GM21723 (cell line): ENCODE measurements around the gene CDKN1B.

ENCODE experiments used
- ATAC-seq: cut with Tn5 transposase; IDR thresholded peaks from one replicate; pipeline ENCODE4 v1.9.1; 2021; ENCODE audit warnings: mild to moderate bottlenecking, moderate library complexity; ENCODE audit not compliant: unreplicated experiment

The CDKN1B gene

GRCh38 chr12:12716793-12717585, at the start of gene CDKN1B:
Gene CDKN1B, plus strand, starts transcription at chr12:12717368. Its CDS starts 472 bp downstream, at chr12:12717840.
- ATAC-seq, result peak; percentile 48

GRCh38 chr12:12668005-12668404, 49.2 kb upstream of the CDKN1B start:
- ATAC-seq, result no peak

- no peak for ATAC-seq
Measured at GRCh38 chr12:12669020-12669419, 48.1 kb upstream of the CDKN1B start.

GRCh38 chr12:12671850-12672660, 45.1 kb upstream of the CDKN1B start:
- no peak for ATAC-seq

- ATAC-seq, result no peak
Measured at GRCh38 chr12:12673296-12673695, 43.9 kb upstream of the CDKN1B start.

GRCh38 chr12:12676605-12677004, 40.6 kb upstream of the CDKN1B start:
- ATAC-seq, result no peak

GRCh38 chr12:12681061-12681765, 36.0 kb upstream of the CDKN1B start:
- ATAC-seq, result no peak

- no peak for ATAC-seq
Measured at GRCh38 chr12:12682284-12682683, 34.9 kb upstream of the CDKN1B start.

GRCh38 chr12:12683136-12683697, 34.0 kb upstream of the CDKN1B start:
- no peak for ATAC-seq

- no peak for ATAC-seq
Measured at GRCh38 chr12:12683725-12684124, 33.4 kb upstream of the CDKN1B start.

- ATAC-seq, result no peak
Measured at GRCh38 chr12:12684375-12685106, 32.6 kb upstream of the CDKN1B start.

GRCh38 chr12:12685305-12685704, 31.9 kb upstream of the CDKN1B start:
- no peak for ATAC-seq

GRCh38 chr12:12686472-12686871, 30.7 kb upstream of the CDKN1B start:
- no peak for ATAC-seq

GRCh38 chr12:12686925-12687324, 30.2 kb upstream of the CDKN1B start:
- ATAC-seq, result no peak

GRCh38 chr12:12689647-12690300, 27.4 kb upstream of the CDKN1B start:
- ATAC-seq, result peak; percentile 46

GRCh38 chr12:12691549-12691948, 25.6 kb upstream of the CDKN1B start:
- ATAC-seq, result peak; percentile 37

- no peak for ATAC-seq
Measured at GRCh38 chr12:12693111-12693671, 24.0 kb upstream of the CDKN1B start.

GRCh38 chr12:12696562-12697383, 20.4 kb upstream of the CDKN1B start:
- peak; percentile 57 for ATAC-seq

- no peak for ATAC-seq
Measured at GRCh38 chr12:12699345-12699744, 17.8 kb upstream of the CDKN1B start.
